NB4 (cell line): Measurements from ENCODE around the gene PDZD2.
"Not testable (repeated sequence)": the region's sequence is repeated elsewhere in the genome, so short reads cannot be mapped to it uniquely, and the experiment has no call there.

ENCODE experiments used
- DNase-seq: peaks from one replicate; pipeline ENCODE4 v3.0.0; 2010; ENCODE audit warnings: low read depth
- H3K4me3 ChIP-seq: one replicate; pipeline ENCODE4 v1.5.1; 2011; ENCODE audit warnings: mild to moderate bottlenecking, low read depth, low read length, moderate library complexity
- CTCF ChIP-seq: IDR thresholded peaks from one replicate; pipeline ENCODE4 v1.5.1; 2012; ENCODE audit warnings: low read depth, low read length
- MYC ChIP-seq: IDR thresholded peaks from 2 replicates; pipeline ENCODE4 v1.6.1; 2011; ENCODE audit warnings: low read depth, low read length
- POLR2A ChIP-seq: IDR thresholded peaks from 2 replicates; pipeline ENCODE4 v1.6.1; 2011; ENCODE audit warnings: mild to moderate bottlenecking; ENCODE audit not compliant: insufficient read length; ENCODE audit errors: extremely low read depth
- TF ChIP-seq, protein P1 (sequence below): IDR thresholded peaks from 2 replicates; pipeline ENCODE4 v1.6.1; 2011; ENCODE audit warnings: low read depth, low read length

PDZD2 gene

DNA sequence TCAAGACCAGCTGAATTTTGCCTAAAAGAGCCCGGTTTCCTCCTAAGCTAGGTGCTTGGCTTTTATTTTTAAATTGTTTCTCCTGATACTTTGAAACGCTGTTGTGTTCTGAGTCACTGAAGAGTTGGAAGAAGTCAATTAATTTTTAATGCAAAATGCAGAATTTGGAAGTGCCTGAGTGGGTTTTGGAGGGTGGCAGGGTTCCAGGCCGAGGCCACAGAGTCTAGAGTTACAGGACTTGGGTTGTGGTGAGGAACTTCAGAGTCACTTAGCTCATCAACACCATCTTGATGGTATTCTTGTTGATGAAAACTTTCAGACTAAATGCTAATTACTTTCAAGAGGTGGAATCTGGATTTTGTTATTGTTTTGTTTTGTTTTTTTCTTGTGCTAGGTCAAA, 130.6 kb downstream of the PDZD2 start:
- DNase-seq: no peak
- H3K4me3 ChIP-seq: no peak overlapping the region
- TF ChIP-seq CTCF (no peak), POLR2A (no peak), MYC (no peak)
- TF ChIP-seq, protein P1, sequence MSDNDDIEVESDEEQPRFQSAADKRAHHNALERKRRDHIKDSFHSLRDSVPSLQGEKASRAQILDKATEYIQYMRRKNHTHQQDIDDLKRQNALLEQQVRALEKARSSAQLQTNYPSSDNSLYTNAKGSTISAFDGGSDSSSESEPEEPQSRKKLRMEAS: no peak

GRCh38 chr5:31770132-31770720, 131.3 kb downstream of the PDZD2 start:
- no peak for DNase-seq
- TF ChIP-seq, protein P1: no peak
- no peak for TF ChIP-seq POLR2A
- no peak for TF ChIP-seq MYC
- TF ChIP-seq CTCF: no peak

GRCh38 chr5:31770998-31771397, 132.1 kb downstream of the PDZD2 start:
- no peak overlapping the region for H3K4me3 ChIP-seq
- no peak for TF ChIP-seq MYC
- TF ChIP-seq, protein P1: no peak
- TF ChIP-seq CTCF: no peak
- TF ChIP-seq POLR2A: no peak
- DNase-seq: no peak

More at GRCh38 chr5:31770132-31770720, 131.3 kb downstream of the PDZD2 start:
- no peak overlapping the region for H3K4me3 ChIP-seq

DNA sequence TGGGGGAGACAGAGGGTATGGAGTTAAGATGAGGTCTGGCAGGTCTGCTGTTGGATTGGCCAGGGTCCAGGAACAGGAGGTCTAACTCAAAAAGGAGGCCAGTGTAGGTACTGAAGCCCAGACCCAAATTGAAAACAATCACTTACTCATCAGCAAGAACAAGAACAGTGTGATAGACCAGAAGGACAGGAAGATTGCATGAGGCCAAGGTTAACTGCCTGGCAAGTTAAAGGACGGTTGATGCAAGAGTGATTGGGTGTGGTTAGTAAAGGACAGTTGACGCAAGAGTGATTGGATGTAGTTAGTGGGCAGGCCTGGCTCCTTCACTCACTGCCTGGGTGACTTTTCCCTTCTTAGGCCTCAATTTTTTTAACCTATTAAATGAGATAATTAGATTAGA, 132.6 kb downstream of the PDZD2 start:
- TF ChIP-seq POLR2A (no peak), CTCF (no peak)
- TF ChIP-seq, protein P1: no peak
- no peak overlapping the region for H3K4me3 ChIP-seq
- DNase-seq: no peak

GRCh38 chr5:31776294-31776693, 137.4 kb downstream of the PDZD2 start:
- not testable (repeated sequence) for H3K4me3 ChIP-seq, DNase-seq

DNA sequence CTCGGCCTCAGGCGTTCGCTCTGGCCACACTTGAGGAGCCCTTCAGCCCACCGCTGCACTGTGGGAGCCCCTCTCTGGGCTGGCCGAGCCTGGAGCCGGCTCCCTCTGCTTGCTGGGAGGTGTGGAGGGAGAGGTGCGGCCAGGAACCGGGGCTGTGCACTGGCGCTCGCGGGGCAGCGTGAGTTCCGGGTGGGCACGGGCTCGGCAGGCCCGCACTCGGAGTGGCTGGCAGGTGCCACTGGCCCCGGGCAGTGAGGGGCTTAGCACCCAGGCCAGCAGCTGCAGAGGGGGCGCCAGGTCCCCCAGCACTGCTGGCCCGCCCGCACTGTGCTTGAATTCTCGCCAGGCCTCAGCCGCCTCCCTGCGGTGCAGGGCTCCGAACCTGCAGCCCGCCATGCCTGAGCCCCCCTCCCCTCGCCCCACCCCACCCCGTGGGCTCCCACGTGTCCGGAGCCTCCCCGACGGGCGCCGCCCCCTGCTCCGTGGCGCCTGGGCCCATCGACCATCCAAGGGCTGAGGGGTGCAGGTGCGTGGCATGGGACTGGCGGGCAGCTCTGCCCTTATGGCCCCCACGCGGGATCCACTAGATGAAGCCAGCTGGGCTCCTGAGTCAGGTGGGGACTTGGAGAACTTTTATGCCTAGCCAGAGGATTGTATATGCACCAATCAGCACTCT, 138.2 kb downstream of the PDZD2 start:
- H3K4me3 ChIP-seq: no peak overlapping the region
- DNase-seq: no peak
- TF ChIP-seq MYC (no peak), POLR2A (no peak), CTCF (no peak)
- TF ChIP-seq, protein P1: no peak
